AG04449 (cell line): ENCODE measurements around the gene MPND.

Source experiments
- CTCF ChIA-PET: fragments of 350-600 bp; formaldehyde crosslinking; extraction: SDS; loops from one replicate; lab custom pipeline; 2021; ENCODE audit warnings: antibody characterized with exemption; lab: Yijun Ruan, JAX
- POLR2A ChIA-PET: fragments of 400-600, 350-600 bp; formaldehyde crosslinking; extraction: SDS; loops from one replicate; lab custom pipeline; 2020; ENCODE audit warnings: antibody characterized with exemption, inconsistent platforms; lab: Yijun Ruan, JAX
- DNase-seq: peaks from one replicate; pipeline ENCODE4 v3.0.0-alpha.2; 2010; ENCODE audit warnings: low read depth, low spot score
- H3K4me3 ChIP-seq: 2 replicates; pipeline ENCODE4 v1.5.1; 2011; ENCODE audit warnings: low read depth, mild to moderate bottlenecking, control low read depth, low read length
- CTCF ChIP-seq: IDR thresholded peaks from one replicate; pipeline ENCODE4 v1.5.1; 2011; ENCODE audit warnings: mild to moderate bottlenecking, moderate library complexity, low read length, control low read depth, inconsistent platforms; ENCODE audit not compliant: insufficient read depth; ENCODE audit errors: missing control alignments

MPND gene

GRCh38 chr19:4316956-4317355 is 26.4 kb upstream of the MPND start:
- POLR2A ChIA-PET, result interaction anchor here (0.6 kb wide), 1 partner anchor 25 kb away, joined by 3 read pairs; no protein-coding TSS in a partner anchor
- CTCF ChIA-PET, result no interaction called here
- no peak overlapping the region for H3K4me3 ChIP-seq
- no peak for TF ChIP-seq CTCF
- no peak for DNase-seq

DNA sequence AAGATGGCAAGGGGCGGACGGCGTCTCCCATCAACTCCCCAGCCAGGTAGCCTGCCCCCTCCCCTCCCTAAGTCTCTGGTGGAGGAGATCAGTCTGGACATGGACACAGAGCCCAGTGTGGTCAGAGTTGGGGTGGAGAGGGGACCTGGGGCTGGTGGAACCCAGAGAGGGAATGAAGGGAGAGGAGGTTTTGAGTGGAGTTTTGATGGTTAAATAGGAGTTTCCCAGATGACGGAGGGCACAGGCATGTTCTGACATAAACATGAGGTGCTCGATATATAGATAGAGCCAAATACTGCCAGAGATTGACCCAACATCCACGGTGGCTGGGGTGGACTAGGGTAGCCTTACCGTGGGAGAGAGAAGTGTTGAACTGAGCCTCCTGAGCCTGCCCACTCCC is 24.9 kb upstream of the MPND start:
- no peak for TF ChIP-seq CTCF
- POLR2A ChIA-PET, result no interaction called here
- CTCF ChIA-PET, result no interaction called here
- no peak for DNase-seq
- H3K4me3 ChIP-seq, result no peak overlapping the region

GRCh38 chr19:4319067-4319718 is 24.2 kb upstream of the MPND start:
- no peak for DNase-seq
- ChIA-PET POLR2A (no interaction called here), CTCF (interaction anchor here (0.5 to 1.2 kb wide), 2 partner anchors 12 to 51 kb away, joined by 3 to 4 read pairs; no protein-coding TSS in a partner anchor)
- TF ChIP-seq CTCF, result no peak
- H3K4me3 ChIP-seq, result no peak overlapping the region

DNA sequence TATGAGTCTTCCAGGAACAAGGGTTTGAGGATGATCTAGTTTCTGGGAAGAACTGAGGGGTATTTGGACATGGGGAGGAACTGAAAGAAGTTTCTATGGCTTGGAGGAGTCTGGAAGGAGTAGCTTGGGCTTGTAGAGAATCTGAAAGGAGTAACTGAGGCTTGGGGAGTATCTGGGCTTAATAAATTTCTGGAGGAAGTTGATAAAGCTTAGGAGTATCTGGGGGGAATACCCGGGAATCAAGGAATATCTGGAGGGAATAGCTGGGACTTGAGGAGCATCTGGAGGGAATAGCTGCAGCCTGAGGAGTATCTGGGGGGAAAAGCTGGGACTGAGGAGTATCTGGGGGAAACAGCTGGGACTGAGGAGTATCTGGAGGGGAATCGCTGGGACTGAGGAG is 22.9 kb upstream of the MPND start:
- CTCF ChIA-PET, result interaction anchor here (0.7 to 1.3 kb wide), 3 partner anchors 13 to 81 kb away, joined by 3 to 5 read pairs (median 4); partner anchors contain the start of genes CHAF1A and SH3GL1
- TF ChIP-seq CTCF, result no peak
- DNase-seq, result no peak
- POLR2A ChIA-PET, result no interaction called here
- H3K4me3 ChIP-seq, result no peak overlapping the region

- no peak for TF ChIP-seq CTCF
- ChIA-PET CTCF (interaction anchor here (1.7 kb wide), 1 partner anchor 10 kb away, joined by 7 read pairs; no protein-coding TSS in a partner anchor), POLR2A (no interaction called here)
- no peak overlapping the region for H3K4me3 ChIP-seq
- DNase-seq, result no peak
Observed at GRCh38 chr19:4322942-4323665, 20.3 kb upstream of the MPND start.

DNA sequence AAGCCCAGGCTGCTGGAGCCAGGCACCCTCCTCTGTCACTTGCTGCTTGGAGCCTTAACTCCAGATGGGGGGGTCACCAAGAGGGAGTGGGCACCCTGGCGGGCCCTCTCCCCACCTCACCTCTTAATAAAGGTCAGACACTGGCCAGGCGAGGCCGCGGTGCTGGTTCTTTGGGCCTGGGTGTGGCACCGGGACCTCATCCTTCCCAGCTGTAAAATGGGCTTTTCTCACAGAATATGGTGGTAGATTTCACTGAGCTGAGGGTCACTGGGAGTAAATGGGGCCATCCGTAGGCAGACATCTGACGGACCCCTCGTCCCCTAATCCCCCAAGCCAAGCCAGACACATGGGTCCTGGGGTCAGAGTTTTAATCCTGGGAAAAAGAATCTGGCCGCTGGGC is 19.7 kb upstream of the MPND start:
- POLR2A ChIA-PET, result no interaction called here
- no peak for TF ChIP-seq CTCF
- no peak overlapping the region for H3K4me3 ChIP-seq
- CTCF ChIA-PET, result no interaction called here
- no peak for DNase-seq
